H1 (cell line): ENCODE measurements around the gene MSI1. TPM values are rescaled to one million over a fixed set of nuclear protein-coding genes. Genes with fewer than 3 reads are reported as not detected.

Source experiments
- CTCF ChIA-PET: fragments of 300-600 bp; sonication (Branson Sonifier 250); formaldehyde crosslinking; loops from one replicate; lab custom pipeline; 2021; ENCODE audit not compliant: partially characterized antibody; lab: Charles Lee
- POLR2A ChIA-PET: fragments of 300-600 bp; sonication (Branson Sonifier 250); formaldehyde crosslinking; loops from one replicate; lab custom pipeline; 2021; ENCODE audit warnings: inconsistent platforms; ENCODE audit not compliant: partially characterized antibody; lab: Charles Lee
- DNase-seq, 2 experiments: peaks; one replicate each; pipeline versions ENCODE4 v3.0.0 to v3.0.0-alpha.2; 2010 to 2022; ENCODE audit warnings: low spot score in 2 of 2, low read depth in 1 of 2, mixed read lengths in 1 of 2
- FAIRE-seq: peaks from 2 replicates; lab custom pipeline; 2011; peaks lifted over from hg19 to GRCh38; lab: Jason Lieb, UNC
- H2AFZ ChIP-seq: 2 replicates; pipeline ENCODE4 v1.8.1; 2012; ENCODE audit warnings: low read length, inconsistent platforms
- H2AK5ac ChIP-seq: 2 replicates; pipeline ENCODE4 v1.6.1; 2013; ENCODE audit warnings: low read depth, low read length
- H2BK120ac ChIP-seq: replicated peaks from 2 replicates; pipeline ENCODE3; 2013; ENCODE audit warnings: low read depth, low read length, inconsistent platforms
- H2BK12ac ChIP-seq: 2 replicates; pipeline ENCODE4 v1.6.1; 2013; ENCODE audit warnings: low read depth, low read length
- H2BK15ac ChIP-seq: 2 replicates; pipeline ENCODE4 v1.6.1; 2013; ENCODE audit warnings: low read length
- H2BK20ac ChIP-seq: 2 replicates; pipeline ENCODE4 v1.6.1; 2013; ENCODE audit warnings: low read length
- H2BK5ac ChIP-seq: 2 replicates; pipeline ENCODE4 v1.6.1; 2013; ENCODE audit warnings: low read depth, low read length
- H3K14ac ChIP-seq: 2 replicates; pipeline ENCODE4 v1.6.1; 2013; ENCODE audit warnings: inconsistent platforms; ENCODE audit not compliant: insufficient read length
- H3K18ac ChIP-seq: 2 replicates; pipeline ENCODE4 v1.6.1; 2013; ENCODE audit warnings: low read length; ENCODE audit errors: extremely low read depth
- H3K23ac ChIP-seq: 2 replicates; pipeline ENCODE4 v1.6.1; 2013; ENCODE audit warnings: inconsistent platforms; ENCODE audit not compliant: insufficient read length
- H3K23me2 ChIP-seq: 2 replicates; pipeline ENCODE4 v1.6.1; 2013; ENCODE audit warnings: low read depth, low read length
- H3K27ac ChIP-seq: 2 replicates; pipeline ENCODE4 v1.6.1; 2011; ENCODE audit warnings: low read depth, low read length, inconsistent platforms
- H3K27me3 ChIP-seq, 4 experiments: replicated peaks in 1 of 4; 1 replicate in 1 of 4; 2 replicates in 3 of 4; pipeline versions ENCODE4 v1.6.1 to v1.8.1; 2011 to 2013; ENCODE audit warnings: low read length in 3 of 4, mild to moderate bottlenecking in 3 of 4, inconsistent platforms in 2 of 4, mixed read lengths in 2 of 4, moderate library complexity in 1 of 4; ENCODE audit not compliant: control insufficient read depth in 3 of 4, insufficient read depth in 3 of 4; ENCODE audit errors: extremely low read depth in 1 of 4
- H3K36me3 ChIP-seq, 4 experiments: 2 replicates each; pipeline versions ENCODE4 v1.6.1 to v1.8.1; 2011 to 2013; ENCODE audit warnings: mild to moderate bottlenecking in 4 of 4, low read length in 3 of 4, moderate library complexity in 2 of 4, control low read depth in 1 of 4, inconsistent platforms in 1 of 4; ENCODE audit not compliant: insufficient read depth in 4 of 4, control insufficient read depth in 2 of 4
- H3K4ac ChIP-seq: replicated peaks from 2 replicates; pipeline ENCODE3; 2013; ENCODE audit warnings: low read length, low read depth, mixed read lengths, inconsistent platforms; ENCODE audit not compliant: insufficient read length
- H3K4me1 ChIP-seq, 4 experiments: replicated peaks in 1 of 4; 1 replicate in 1 of 4; 2 replicates in 3 of 4; pipeline versions ENCODE4 v1.6.1 to v1.8.1; 2011 to 2013; ENCODE audit warnings: low read length in 3 of 4, inconsistent platforms in 2 of 4, mixed read lengths in 1 of 4; ENCODE audit not compliant: insufficient read depth in 4 of 4, control insufficient read depth in 3 of 4
- H3K4me2 ChIP-seq, 2 experiments: 2 replicates each; pipeline versions ENCODE4 v1.6.1 to v1.8.1; 2011 to 2013; ENCODE audit warnings: low read depth in 2 of 2, low read length in 2 of 2, control low read depth in 1 of 2, inconsistent platforms in 1 of 2, mild to moderate bottlenecking in 1 of 2; ENCODE audit not compliant: insufficient read depth in 1 of 2
- H3K4me3 ChIP-seq, 4 experiments: fragments of 200-600, 300-600 bp in 1 of 4; sonication (generic), shearing (Covaris generic), sonication (Bioruptor Twin) in 1 of 4; 2 replicates each; pipeline versions ENCODE4 v1.5.1 to v1.8.1; 2011 to 2016; ENCODE audit warnings: low read length in 4 of 4, low read depth in 3 of 4, control low read depth in 2 of 4, inconsistent platforms in 2 of 4, mild to moderate bottlenecking in 2 of 4, mixed read lengths in 1 of 4, moderate library complexity in 1 of 4; ENCODE audit not compliant: insufficient read depth in 2 of 4; ENCODE audit errors: extremely low read depth in 1 of 4
- H3K56ac ChIP-seq: replicated peaks from 2 replicates; pipeline ENCODE3; 2013; ENCODE audit warnings: low read depth, mild to moderate bottlenecking, mixed read lengths, low read length, inconsistent platforms; ENCODE audit not compliant: insufficient read length
- H3K79me1 ChIP-seq: 2 replicates; pipeline ENCODE4 v1.6.1; 2013; ENCODE audit warnings: low read depth, low read length, control low read depth
- H3K79me2 ChIP-seq, 2 experiments: 2 replicates each; pipeline versions ENCODE4 v1.6.1 to v1.8.1; 2012 to 2013; ENCODE audit warnings: low read length in 2 of 2, mild to moderate bottlenecking in 2 of 2, inconsistent platforms in 1 of 2; ENCODE audit not compliant: insufficient read depth in 2 of 2, control insufficient read depth in 1 of 2
- H3K9ac ChIP-seq, 4 experiments: replicated peaks in 1 of 4; 1 replicate in 1 of 4; 2 replicates in 3 of 4; pipeline versions ENCODE4 v1.6.1 to v1.8.1; 2011 to 2013; ENCODE audit warnings: low read depth in 3 of 4, low read length in 3 of 4, control low read depth in 2 of 4, mild to moderate bottlenecking in 2 of 4, moderate library complexity in 2 of 4, inconsistent platforms in 1 of 4; ENCODE audit errors: extremely low read depth in 1 of 4
- H3K9me3 ChIP-seq, 2 experiments: 2 replicates each; pipeline versions ENCODE4 v1.6.1 to v1.8.1; 2012 to 2013; ENCODE audit warnings: mild to moderate bottlenecking in 2 of 2, moderate library complexity in 2 of 2, control low read depth in 1 of 2, inconsistent platforms in 1 of 2, low read depth in 1 of 2, low read length in 1 of 2, mixed read lengths in 1 of 2; ENCODE audit not compliant: insufficient read depth in 2 of 2
- H4K20me1 ChIP-seq, 2 experiments: replicated peaks in 1 of 2; 2 replicates each; pipeline versions ENCODE3 to v1.8.1; 2011 to 2013; ENCODE audit warnings: inconsistent platforms in 2 of 2, low read length in 2 of 2, mild to moderate bottlenecking in 1 of 2; ENCODE audit not compliant: insufficient read depth in 2 of 2, control insufficient read depth in 1 of 2
- H4K5ac ChIP-seq: 2 replicates; pipeline ENCODE4 v1.6.1; 2013; ENCODE audit warnings: low read length, low read depth, mixed read lengths, inconsistent platforms; ENCODE audit not compliant: insufficient read length
- H4K8ac ChIP-seq: 2 replicates; pipeline ENCODE4 v1.8.0; 2013; ENCODE audit warnings: mild to moderate bottlenecking, moderate library complexity, low read length, inconsistent platforms; ENCODE audit not compliant: insufficient read depth; ENCODE audit errors: extremely low read depth
- H4K91ac ChIP-seq: replicated peaks from 2 replicates; pipeline ENCODE3; 2013; ENCODE audit warnings: low read length, mixed read lengths, inconsistent platforms; ENCODE audit not compliant: insufficient read length
- EP300 ChIP-seq, 2 experiments: IDR thresholded peaks; 1 replicate in 1 of 2; 2 replicates in 1 of 2; pipeline ENCODE4 v1.6.1; 2011 to 2012; ENCODE audit warnings: low read depth in 2 of 2, low read length in 2 of 2, mild to moderate bottlenecking in 2 of 2, borderline replicate concordance in 1 of 2, inconsistent platforms in 1 of 2, moderate library complexity in 1 of 2
- WGBS, 2 experiments: shearing (Covaris generic) in 1 of 2; methylation state at CpG; one replicate each; pipeline versions ENCODE4 v1.1.6 to v1.1.7; 2013 to 2015; ENCODE audit warnings: low lambda C conversion rate in 2 of 2, mixed read lengths in 2 of 2, inconsistent platforms in 1 of 2, low coverage in 1 of 2, missing lambda C conversion rate in 1 of 2; ENCODE audit not compliant: insufficient replicate concordance in 2 of 2, insufficient coverage in 1 of 2, insufficient read length in 1 of 2; ENCODE audit errors: extremely low coverage in 1 of 2, missing lambda C conversion rate in 1 of 2; 5-methylcytosine and 5-hydroxymethylcytosine counted together
- polyA plus RNA-seq, 7 experiments: library from polyadenylated mRNA; depleted of rRNA in 3 of 7; stranded (reverse) in 5 of 7; unstranded in 2 of 7; fragments of >200 nt in 5 of 7; fragments of 200-250 nt in 2 of 7; gene quantifications; 1 replicate in 5 of 7; 2 replicates in 1 of 7; 4 replicates in 1 of 7; pipeline versions ENCODE4 v1.2.1 to v1.2.3, GENCODE V29; 2011 to 2013; ENCODE audit warnings: missing spikeins in 2 of 7, mixed read lengths in 2 of 7
- total RNA-seq: library from RNA; stranded (reverse); fragmentation: NEBNext Ultra II Directional; extraction: Animal tissue kit (Norgen Biotek cat#: 25700); gene quantifications from 2 replicates; pipeline ENCODE4 v1.2.1, GENCODE V29; 2021

Gene MSI1
- total and polyA plus RNA-seq, 2 of the 8 experiments (the other 6 are each of a cell fraction or from before 2014, with no cell fraction given): 13.5 to 51.9 TPM

- Histone ChIP-seq H4K8ac (no peak overlapping the region), H3K79me1 (no peaks in the 10 kb centered on the region), H4K20me1 (no peaks in the 10 kb centered on the region), H3K9ac (no peak overlapping the region), H3K9me3 (peaks cover 3 to 9% of the 10 kb centered on the region in 2 experiments), H4K5ac (no peak overlapping the region), H3K23ac (no peak overlapping the region), H3K4me3 (no peak overlapping the region), H2BK15ac (no peak overlapping the region), H3K4me1 (no peaks in the 10 kb centered on the region), H3K18ac (no peak overlapping the region), H3K4ac (no peak overlapping the region), H3K4me2 (no peak overlapping the region), H2BK120ac (no peak overlapping the region), H2BK5ac (no peak overlapping the region), H4K91ac (no peak overlapping the region), H3K27me3 (no peaks in the 10 kb centered on the region; a peak in 1 of 7 replicates), H3K36me3 (no peaks in the 10 kb centered on the region), H3K23me2 (peaks cover 2% of the 10 kb centered on the region; the same call in 1 of the 2 replicates), H2AFZ (no peak overlapping the region), H3K27ac (no peak overlapping the region), H3K79me2 (no peaks in the 10 kb centered on the region), H2AK5ac (no peak overlapping the region), H2BK20ac (no peak overlapping the region), H3K14ac (no peak overlapping the region), H3K56ac (no peak overlapping the region)
- DNase-seq (no peak), FAIRE-seq (no peak)
- POLR2A ChIA-PET: interaction anchor here (1.9 kb wide), 1 partner anchor 40 kb away, joined by 7 read pairs; the partner anchor contains the start of gene RNU4-2
- CTCF ChIA-PET: interaction anchor here (0.9 to 2.3 kb wide), 8 partner anchors 16 to 136 kb away, joined by 3 to 8 read pairs (median 3); no protein-coding TSS in a partner anchor
- no peak for TF ChIP-seq EP300 (IDR thresholded peaks at IDR 0.05; ENCODE audit: borderline replicate concordance in 1 of 2, low read depth in 2 of 2, low read length in 2 of 2)
- TF ChIP-seq, all 59 proteins: peak for 0
- WGBS, 2 experiments: 84% methylated on average over 5 of the region's 5 CpGs; no CpG with 5 or more reads in 1 of the 2 experiments
- H2BK12ac ChIP-seq: no peak overlapping the region
Observed at GRCh38 chr12:120332041-120332440, 36.9 kb downstream of the MSI1 start.
